ENCODE results near the gene MAP3K7CL.

GRCh38 chr21:29181799-29182470 is 51.5 kb downstream of the MAP3K7CL start:
- TF ChIP-seq ARNT (IDR thresholded peaks at IDR 0.05) = no peak
- TF ChIP-seq ELF4 (IDR thresholded peaks at IDR 0.05) = no peak

All from HEK293T (cell line).